ENCODE data around the gene ZHX3. TPM values are rescaled to one million over a fixed set of nuclear protein-coding genes. Genes with fewer than 3 reads are reported as not detected.

Gene ZHX3
- total and polyA plus RNA-seq, 2 of the 13 experiments (the other 11 are each of a cell fraction or from before 2014, with no cell fraction given), result 8.4 to 11.7 TPM

GRCh38 chr20:41151134-41151869 is 166.2 kb downstream of the ZHX3 start (continued):
- no peak for TF ChIP-seq YY1 (IDR thresholded peaks at IDR 0.05; ENCODE audit: insufficient read depth, insufficient replicate concordance, low read depth, low read length)
- no peak for TF ChIP-seq ZNF891 (CRISPR knock-in tag; IDR thresholded peaks at IDR 0.05)
- TF ChIP-seq ZBTB26 (CRISPR knock-in tag; IDR thresholded peaks at IDR 0.05; ENCODE audit: borderline replicate concordance), result peak; percentile 39; the same call in 1 of the 2 replicates
- peak; percentile 31; the same call in 1 of the 2 replicates for TF ChIP-seq MED1 (CRISPR knock-in tag; IDR thresholded peaks at IDR 0.05)
- no peak for TF ChIP-seq ZNF879 (CRISPR knock-in tag; IDR thresholded peaks at IDR 0.05)
- no peak for TF ChIP-seq ATF1 (CRISPR knock-in tag; IDR thresholded peaks at IDR 0.05)
- TF ChIP-seq FIP1L1 (IDR thresholded peaks at IDR 0.05; ENCODE audit: borderline replicate concordance, insufficient read depth, low read depth, low read length), result no peak
- no peak for TF ChIP-seq RELA (CRISPR knock-in tag; IDR thresholded peaks at IDR 0.05)
- TF ChIP-seq ZNF740 (CRISPR knock-in tag; IDR thresholded peaks at IDR 0.05), result no peak
- no peak for TF ChIP-seq CEBPZ (IDR thresholded peaks at IDR 0.05; ENCODE audit: low read length)
- TF ChIP-seq ZNF407 (CRISPR knock-in tag; IDR thresholded peaks at IDR 0.05; ENCODE audit: not compliant biosample characterization), result no peak
- TF ChIP-seq DBP (CRISPR knock-in tag; IDR thresholded peaks at IDR 0.05; ENCODE audit: not compliant biosample characterization), result no peak
- TF ChIP-seq MIXL1 (CRISPR knock-in tag; IDR thresholded peaks at IDR 0.05), result peak; percentile 32; the same call in 1 of the 2 replicates
- no peak for TF ChIP-seq TBL1XR1 (IDR thresholded peaks at IDR 0.05; ENCODE audit: borderline replicate concordance, low read length, partially characterized antibody)
- no peak for TF ChIP-seq ZBTB7B (CRISPR knock-in tag; IDR thresholded peaks at IDR 0.05)
